Measurements from ENCODE around the gene PLA2G15. TPM values are rescaled to one million over a fixed set of nuclear protein-coding genes. Genes with fewer than 3 reads are reported as not detected.
A peak's percentile ranks its signal among the peaks of the same experiment; 100 is the strongest.

PLA2G15 gene
- total RNA-seq, 1 donor: 30.8 TPM

DNA sequence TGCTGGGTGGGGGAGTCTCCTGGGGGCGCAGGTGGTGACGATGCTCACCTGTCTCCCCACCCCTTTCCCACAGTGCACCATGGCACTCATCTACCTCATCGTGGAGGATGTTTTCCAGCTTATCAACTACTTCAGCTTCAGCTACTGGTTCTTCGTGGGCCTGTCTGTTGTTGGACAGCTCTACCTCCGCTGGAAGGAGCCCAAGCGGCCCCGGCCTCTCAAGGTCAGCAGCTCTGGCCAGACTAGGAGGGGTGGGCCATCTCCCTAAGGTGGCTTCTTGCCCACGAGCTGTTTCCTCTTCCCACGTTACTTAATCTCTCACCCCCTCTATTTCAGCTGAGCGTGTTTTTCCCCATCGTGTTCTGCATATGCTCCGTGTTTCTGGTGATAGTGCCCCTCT is 51.1 kb downstream of the PLA2G15 start:
- no peak overlapping the region for H2AFZ ChIP-seq (ENCODE audit: low read length)
- H3K9me3 ChIP-seq (ENCODE audit: low read depth, low read length): no peaks in the 10 kb centered on the region
- peaks cover 43% of the 10 kb centered on the region for H3K79me2 ChIP-seq (ENCODE audit: insufficient read depth, low read length)
- peaks cover 11% of the 10 kb centered on the region for H4K20me1 ChIP-seq (ENCODE audit: insufficient read depth, low read length)
- no peaks in the 10 kb centered on the region for H3K27me3 ChIP-seq (ENCODE audit: insufficient read depth, low read length)
- DNase-seq (ENCODE audit: insufficient read length, low spot score, missing footprints): no peak
- no peak overlapping the region for H3K4me3 ChIP-seq (ENCODE audit: insufficient read depth, low read length)
- peaks cover 26% of the 10 kb centered on the region for H3K4me1 ChIP-seq (ENCODE audit: insufficient read depth, low read length)
- TF ChIP-seq, protein P1, sequence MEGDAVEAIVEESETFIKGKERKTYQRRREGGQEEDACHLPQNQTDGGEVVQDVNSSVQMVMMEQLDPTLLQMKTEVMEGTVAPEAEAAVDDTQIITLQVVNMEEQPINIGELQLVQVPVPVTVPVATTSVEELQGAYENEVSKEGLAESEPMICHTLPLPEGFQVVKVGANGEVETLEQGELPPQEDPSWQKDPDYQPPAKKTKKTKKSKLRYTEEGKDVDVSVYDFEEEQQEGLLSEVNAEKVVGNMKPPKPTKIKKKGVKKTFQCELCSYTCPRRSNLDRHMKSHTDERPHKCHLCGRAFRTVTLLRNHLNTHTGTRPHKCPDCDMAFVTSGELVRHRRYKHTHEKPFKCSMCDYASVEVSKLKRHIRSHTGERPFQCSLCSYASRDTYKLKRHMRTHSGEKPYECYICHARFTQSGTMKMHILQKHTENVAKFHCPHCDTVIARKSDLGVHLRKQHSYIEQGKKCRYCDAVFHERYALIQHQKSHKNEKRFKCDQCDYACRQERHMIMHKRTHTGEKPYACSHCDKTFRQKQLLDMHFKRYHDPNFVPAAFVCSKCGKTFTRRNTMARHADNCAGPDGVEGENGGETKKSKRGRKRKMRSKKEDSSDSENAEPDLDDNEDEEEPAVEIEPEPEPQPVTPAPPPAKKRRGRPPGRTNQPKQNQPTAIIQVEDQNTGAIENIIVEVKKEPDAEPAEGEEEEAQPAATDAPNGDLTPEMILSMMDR (IDR thresholded peaks at IDR 0.05; ENCODE audit: extremely low read depth, low read depth, low read length): no peak
- H3K36me3 ChIP-seq (ENCODE audit: insufficient read depth, low read length): peaks cover 81% of the 10 kb centered on the region
- no peak overlapping the region for H3K4me2 ChIP-seq (ENCODE audit: insufficient read depth, low read length)
- H3K27ac ChIP-seq (ENCODE audit: low read depth, low read length): no peak overlapping the region

DNA sequence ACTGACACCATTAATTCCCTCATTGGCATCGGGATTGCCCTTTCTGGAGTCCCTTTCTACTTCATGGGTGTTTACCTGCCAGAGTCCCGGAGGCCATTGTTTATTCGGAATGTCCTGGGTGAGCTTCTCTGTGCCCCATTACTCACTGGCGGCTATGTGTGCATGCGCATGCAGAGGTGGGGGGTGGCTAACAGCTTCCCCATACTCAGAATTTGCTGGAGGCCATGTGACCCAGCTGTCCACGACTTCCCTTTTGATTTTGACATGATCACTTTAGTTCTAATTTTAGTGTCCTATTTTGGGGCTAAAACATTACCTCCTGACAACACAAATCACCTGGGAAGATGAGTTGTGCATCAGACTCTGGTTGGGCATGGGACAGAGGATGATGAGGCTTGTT is 51.5 kb downstream of the PLA2G15 start:
- H3K27ac ChIP-seq (ENCODE audit: low read depth, low read length): no peak overlapping the region
- DNase-seq (ENCODE audit: insufficient read length, low spot score, missing footprints): no peak
- H2AFZ ChIP-seq (ENCODE audit: low read length): no peak overlapping the region
- H3K79me2 ChIP-seq (ENCODE audit: insufficient read depth, low read length): peaks cover 39% of the 10 kb centered on the region
- H3K4me3 ChIP-seq (ENCODE audit: insufficient read depth, low read length): no peak overlapping the region
- peaks cover 8% of the 10 kb centered on the region for H4K20me1 ChIP-seq (ENCODE audit: insufficient read depth, low read length)
- no peaks in the 10 kb centered on the region for H3K27me3 ChIP-seq (ENCODE audit: insufficient read depth, low read length)
- H3K36me3 ChIP-seq (ENCODE audit: insufficient read depth, low read length): peaks cover 81% of the 10 kb centered on the region
- TF ChIP-seq, protein P1 (IDR thresholded peaks at IDR 0.05; ENCODE audit: extremely low read depth, low read depth, low read length): no peak
- peaks cover 26% of the 10 kb centered on the region for H3K4me1 ChIP-seq (ENCODE audit: insufficient read depth, low read length)
- no peak overlapping the region for H3K4me2 ChIP-seq (ENCODE audit: insufficient read depth, low read length)
- no peaks in the 10 kb centered on the region for H3K9me3 ChIP-seq (ENCODE audit: low read depth, low read length)

- Histone ChIP-seq H3K36me3 (ENCODE audit: insufficient read depth, low read length) (peaks cover 86% of the 10 kb centered on the region), H4K20me1 (ENCODE audit: insufficient read depth, low read length) (peaks cover 8% of the 10 kb centered on the region), H3K4me2 (ENCODE audit: insufficient read depth, low read length) (no peak overlapping the region), H3K9me3 (ENCODE audit: low read depth, low read length) (no peaks in the 10 kb centered on the region), H3K4me3 (ENCODE audit: insufficient read depth, low read length) (no peak overlapping the region), H3K27me3 (ENCODE audit: insufficient read depth, low read length) (no peaks in the 10 kb centered on the region), H3K4me1 (ENCODE audit: insufficient read depth, low read length) (peaks cover 26% of the 10 kb centered on the region), H3K27ac (ENCODE audit: low read depth, low read length) (peak overlapping the region; percentile 35), H3K79me2 (ENCODE audit: insufficient read depth, low read length) (peaks cover 31% of the 10 kb centered on the region), H2AFZ (ENCODE audit: low read length) (no peak overlapping the region)
- no peak for DNase-seq (ENCODE audit: insufficient read length, low spot score, missing footprints)
- TF ChIP-seq, protein P1 (IDR thresholded peaks at IDR 0.05; ENCODE audit: extremely low read depth, low read depth, low read length): no peak
These were observed 52.7 kb downstream of the PLA2G15 start for GRCh38 chr16:68297908-68298307.

GRCh38 chr16:68298312-68298711 is 53.1 kb downstream of the PLA2G15 start:
- Histone ChIP-seq H4K20me1 (ENCODE audit: insufficient read depth, low read length) (peaks cover 8% of the 10 kb centered on the region), H3K79me2 (ENCODE audit: insufficient read depth, low read length) (peaks cover 28% of the 10 kb centered on the region), H3K4me2 (ENCODE audit: insufficient read depth, low read length) (no peak overlapping the region), H2AFZ (ENCODE audit: low read length) (no peak overlapping the region), H3K27ac (ENCODE audit: low read depth, low read length) (peak overlapping the region; percentile 35), H3K36me3 (ENCODE audit: insufficient read depth, low read length) (peaks cover 83% of the 10 kb centered on the region), H3K4me1 (ENCODE audit: insufficient read depth, low read length) (peaks cover 26% of the 10 kb centered on the region), H3K27me3 (ENCODE audit: insufficient read depth, low read length) (no peaks in the 10 kb centered on the region), H3K4me3 (ENCODE audit: insufficient read depth, low read length) (no peak overlapping the region), H3K9me3 (ENCODE audit: low read depth, low read length) (no peaks in the 10 kb centered on the region)
- no peak for DNase-seq (ENCODE audit: insufficient read length, low spot score, missing footprints)
- TF ChIP-seq, protein P1 (IDR thresholded peaks at IDR 0.05; ENCODE audit: extremely low read depth, low read depth, low read length): no peak
